CD14-positive monocyte (primary cell): Measurements from ENCODE around the gene SLC38A5. TPM values are rescaled to one million over a fixed set of nuclear protein-coding genes. Genes with fewer than 3 reads are reported as not detected.

Source experiments
- DNase-seq, 3 donors: peaks; one replicate each; pipeline ENCODE4 v3.0.0-alpha.2; 2011 to 2022
- H2AFZ ChIP-seq: 2 replicates; pipeline ENCODE4 v1.6.0; 2012; ENCODE audit warnings: mild to moderate bottlenecking, low read depth, low read length, inconsistent platforms; ENCODE audit not compliant: insufficient read depth, poor library complexity, severe bottlenecking
- H3K27ac ChIP-seq, 2 donors: 1 replicate in 1 of 2; 2 replicates in 1 of 2; pipeline ENCODE4 v1.5.1; 2012 to 2013; ENCODE audit warnings: low read length in 2 of 2, control low read depth in 1 of 2, inconsistent platforms in 1 of 2, low read depth in 1 of 2, mild to moderate bottlenecking in 1 of 2
- H3K27me3 ChIP-seq, 2 donors: one replicate each; pipeline versions ENCODE4 v1.6.0 to v1.6.1; 2011 to 2013; ENCODE audit warnings: low read length in 2 of 2; ENCODE audit not compliant: control insufficient read depth in 2 of 2, insufficient read depth in 2 of 2
- H3K36me3 ChIP-seq, 2 donors: replicated peaks in 1 of 2; 1 replicate in 1 of 2; 2 replicates in 1 of 2; pipeline versions ENCODE4 v1.5.1 to v1.6.1; 2012 to 2013; ENCODE audit warnings: low read length in 2 of 2, control low read depth in 1 of 2, inconsistent platforms in 1 of 2, mild to moderate bottlenecking in 1 of 2; ENCODE audit not compliant: insufficient read depth in 2 of 2, control insufficient read depth in 1 of 2
- H3K4me1 ChIP-seq, 2 donors: 1 replicate in 1 of 2; 2 replicates in 1 of 2; pipeline versions ENCODE4 v1.5.1 to v1.6.1; 2012 to 2013; ENCODE audit warnings: low read length in 2 of 2, control low read depth in 1 of 2, inconsistent platforms in 1 of 2, mild to moderate bottlenecking in 1 of 2, moderate library complexity in 1 of 2; ENCODE audit not compliant: insufficient read depth in 2 of 2, control insufficient read depth in 1 of 2
- H3K4me2 ChIP-seq: replicated peaks from 2 replicates; pipeline ENCODE3; 2012; ENCODE audit warnings: low read length, moderate library complexity, mild to moderate bottlenecking; ENCODE audit not compliant: poor library complexity, severe bottlenecking; ENCODE audit errors: extremely low read depth
- H3K4me3 ChIP-seq, 3 experiments: fragments of 200-600 bp in 1 of 3; sonication (generic) in 1 of 3; replicated peaks in 1 of 3; 1 replicate in 2 of 3; 2 replicates in 1 of 3; pipeline ENCODE4 v1.5.1; 2011 to 2013; ENCODE audit warnings: low read length in 3 of 3, mild to moderate bottlenecking in 3 of 3, control low read depth in 2 of 3, low read depth in 2 of 3, inconsistent platforms in 1 of 3, moderate library complexity in 1 of 3
- H3K79me2 ChIP-seq: 2 replicates; pipeline ENCODE4 v1.6.0; 2012; ENCODE audit warnings: mild to moderate bottlenecking, control low read depth, inconsistent platforms, low read length, moderate library complexity; ENCODE audit not compliant: insufficient read depth
- H3K9ac ChIP-seq: 2 replicates; pipeline ENCODE4 v1.6.0; 2017; ENCODE audit warnings: low read length, mild to moderate bottlenecking; ENCODE audit not compliant: insufficient read depth, poor library complexity, severe bottlenecking
- H3K9me3 ChIP-seq, 2 donors: replicated peaks in 1 of 2; 1 replicate in 1 of 2; 2 replicates in 1 of 2; pipeline versions ENCODE4 v1.5.1 to v1.6.1; 2012 to 2013; ENCODE audit warnings: low read length in 2 of 2, control low read depth in 1 of 2; ENCODE audit not compliant: control insufficient read depth in 1 of 2, insufficient read depth in 1 of 2
- H4K20me1 ChIP-seq: 2 replicates; pipeline ENCODE4 v1.6.0; 2012; ENCODE audit warnings: mild to moderate bottlenecking, low read length, control low read depth, moderate library complexity; ENCODE audit not compliant: insufficient read depth
- H3K27ac Mint-ChIP-seq, 7 donors: one replicate each; pipeline ENCODE4 v1.8.0; 2020; ENCODE audit warnings: mild to moderate bottlenecking in 7 of 7, mixed read lengths in 7 of 7, moderate library complexity in 6 of 7, inconsistent platforms in 2 of 7
- H3K27me3 Mint-ChIP-seq, 3 donors: one replicate each; pipeline ENCODE4 v1.8.0; 2021 to 2022; ENCODE audit warnings: low read depth in 3 of 3, mild to moderate bottlenecking in 3 of 3, mixed read lengths in 3 of 3, moderate library complexity in 3 of 3, inconsistent platforms in 1 of 3
- H3K36me3 Mint-ChIP-seq, 2 donors: one replicate each; pipeline ENCODE4 v1.8.0; 2020; ENCODE audit warnings: mixed read lengths in 2 of 2, inconsistent platforms in 1 of 2, mild to moderate bottlenecking in 1 of 2
- H3K4me1 Mint-ChIP-seq: one replicate; pipeline ENCODE4 v1.8.0; 2020; ENCODE audit warnings: mild to moderate bottlenecking, mixed read lengths
- H3K4me3 Mint-ChIP-seq, 2 donors: one replicate each; pipeline ENCODE4 v1.8.0; 2020; ENCODE audit warnings: mild to moderate bottlenecking in 2 of 2, mixed read lengths in 2 of 2, moderate library complexity in 1 of 2
- H3K9me3 Mint-ChIP-seq, 7 donors: one replicate each; pipeline ENCODE4 v1.8.0; 2020 to 2022; ENCODE audit warnings: mixed read lengths in 7 of 7, mild to moderate bottlenecking in 6 of 7, moderate library complexity in 6 of 7, inconsistent platforms in 2 of 7
- WGBS: methylation state at CpG from one replicate; pipeline ENCODE4 v1.1.5; 2013; ENCODE audit warnings: missing lambda C conversion rate; ENCODE audit not compliant: insufficient coverage; 5-methylcytosine and 5-hydroxymethylcytosine counted together
- intact Hi-C, 2 donors: fragments of 100-400 bp; cut with micrococcal nuclease; formaldehyde crosslinking; loops; one replicate each; pipeline versions ENCODE4 v1.15.0 to v1.15.1; 2023
- polyA plus RNA-seq, 3 donors: library from polyadenylated mRNA; depleted of rRNA in 1 of 3; unstranded in 2 of 3; stranded (reverse) in 1 of 3; fragments of 300-500 nt in 2 of 3; fragments of >200 nt in 1 of 3; fragmentation: Illumina TruSeq in 2 of 3; gene quantifications; 1 replicate in 2 of 3; 2 replicates in 1 of 3; pipeline ENCODE4 v1.2.3, GENCODE V29; 2012 to 2021
- TF ChIP-seq, protein P1 (sequence below): fragments of 200-600 bp; IDR thresholded peaks from one replicate; pipeline ENCODE4 v1.8.0; 2022; ENCODE audit warnings: antibody characterized with exemption, mild to moderate bottlenecking

Gene SLC38A5
- polyA plus RNA-seq, 3 donors = 0.60 to 0.94 (median 0.69) TPM

- H3K4me1 Mint-ChIP-seq = peaks cover 11% of the 10 kb centered on the region
Measured at GRCh38 chrX:48509619-48510018, 39.6 kb upstream of the SLC38A5 start.

GRCh38 chrX:48509245-48509590 lies 39.2 kb upstream of the SLC38A5 start:
- H3K4me3 Mint-ChIP-seq = peak overlapping the region; percentile 87 to 88
- TF ChIP-seq, protein P1, sequence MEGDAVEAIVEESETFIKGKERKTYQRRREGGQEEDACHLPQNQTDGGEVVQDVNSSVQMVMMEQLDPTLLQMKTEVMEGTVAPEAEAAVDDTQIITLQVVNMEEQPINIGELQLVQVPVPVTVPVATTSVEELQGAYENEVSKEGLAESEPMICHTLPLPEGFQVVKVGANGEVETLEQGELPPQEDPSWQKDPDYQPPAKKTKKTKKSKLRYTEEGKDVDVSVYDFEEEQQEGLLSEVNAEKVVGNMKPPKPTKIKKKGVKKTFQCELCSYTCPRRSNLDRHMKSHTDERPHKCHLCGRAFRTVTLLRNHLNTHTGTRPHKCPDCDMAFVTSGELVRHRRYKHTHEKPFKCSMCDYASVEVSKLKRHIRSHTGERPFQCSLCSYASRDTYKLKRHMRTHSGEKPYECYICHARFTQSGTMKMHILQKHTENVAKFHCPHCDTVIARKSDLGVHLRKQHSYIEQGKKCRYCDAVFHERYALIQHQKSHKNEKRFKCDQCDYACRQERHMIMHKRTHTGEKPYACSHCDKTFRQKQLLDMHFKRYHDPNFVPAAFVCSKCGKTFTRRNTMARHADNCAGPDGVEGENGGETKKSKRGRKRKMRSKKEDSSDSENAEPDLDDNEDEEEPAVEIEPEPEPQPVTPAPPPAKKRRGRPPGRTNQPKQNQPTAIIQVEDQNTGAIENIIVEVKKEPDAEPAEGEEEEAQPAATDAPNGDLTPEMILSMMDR = no peak

More at GRCh38 chrX:48509619-48510018, 39.6 kb upstream of the SLC38A5 start:
- peak overlapping the region; percentile 87 to 88 for H3K4me3 Mint-ChIP-seq
- H3K4me1 ChIP-seq = peaks cover 11 to 12% of the 10 kb centered on the region in 2 donors
- H3K9me3 Mint-ChIP-seq = peaks cover 0 to 9% (median 1%) of the 10 kb centered on the region in 7 donors
- H3K27ac ChIP-seq = no peak overlapping the region
- peaks cover 3 to 9% of the 10 kb centered on the region in 2 donors for H3K36me3 Mint-ChIP-seq
- peaks cover 0 to 5% (median 0%) of the 10 kb centered on the region in 3 donors for H3K27me3 Mint-ChIP-seq
- no peaks in the 10 kb centered on the region for H3K79me2 ChIP-seq
- H3K27ac Mint-ChIP-seq = peak overlapping the region in 4 of 7 donors; percentile 53 to 75 (median 64)
- H3K9me3 ChIP-seq = no peaks in the 10 kb centered on the region
- peak overlapping the region; percentile 89 for H3K4me2 ChIP-seq
- WGBS = 79% methylated on average over 11 of the region's 11 CpGs
- no peak for DNase-seq
- H3K36me3 ChIP-seq = no peaks in the 10 kb centered on the region
- intact Hi-C loops = loop anchor here in 1 of 2 donors (2.0 kb wide), 1 partner anchor 33 kb away; the partner anchor contains the start of gene FTSJ1
- no peaks in the 10 kb centered on the region for H3K27me3 ChIP-seq
- H3K4me3 ChIP-seq = peak overlapping the region in 1 of 3 experiments; percentile 72
- H2AFZ ChIP-seq = peak overlapping the region; percentile 95
- H4K20me1 ChIP-seq = no peaks in the 10 kb centered on the region
- TF ChIP-seq, protein P1 = no peak
- peak overlapping the region; percentile 71 for H3K9ac ChIP-seq

More at GRCh38 chrX:48509245-48509590, 39.2 kb upstream of the SLC38A5 start:
- no peak for DNase-seq
- Histone ChIP-seq H3K79me2 (no peaks in the 10 kb centered on the region), H3K36me3 (no peaks in the 10 kb centered on the region), H3K27me3 (no peaks in the 10 kb centered on the region), H3K4me2 (peak overlapping the region; percentile 89), H4K20me1 (no peaks in the 10 kb centered on the region), H3K9me3 (no peaks in the 10 kb centered on the region), H3K4me3 (peak overlapping the region; percentile 68 to 76 (median 72)), H3K27ac (peak overlapping the region in 1 of 2 donors; percentile 68), H3K4me1 (peaks cover 11 to 12% of the 10 kb centered on the region in 2 donors), H2AFZ (peak overlapping the region; percentile 95), H3K9ac (peak overlapping the region; percentile 71)
- H3K27me3 Mint-ChIP-seq = peaks cover 0 to 8% (median 1%) of the 10 kb centered on the region in 3 donors
- peaks cover 0 to 9% (median 1%) of the 10 kb centered on the region in 7 donors for H3K9me3 Mint-ChIP-seq
- peaks cover 0 to 6% of the 10 kb centered on the region in 2 donors for H3K36me3 Mint-ChIP-seq
- WGBS = 12% methylated on average over 6 of the region's 16 CpGs
- peak overlapping the region in 6 of 7 donors; percentile 23 to 75 (median 48) for H3K27ac Mint-ChIP-seq
- H3K4me1 Mint-ChIP-seq = peaks cover 11% of the 10 kb centered on the region
- intact Hi-C loops = loop anchor here in 1 of 2 donors (2.0 kb wide), 1 partner anchor 32 kb away; the partner anchor contains the start of gene FTSJ1
